ENCODE measurements around the gene DPT.
A peak's percentile ranks its signal among the peaks of the same experiment; 100 is the strongest.
"Not testable (repeated sequence)": the region's sequence is repeated elsewhere in the genome, so short reads cannot be mapped to it uniquely, and the experiment has no call there.

The DPT gene

DNA sequence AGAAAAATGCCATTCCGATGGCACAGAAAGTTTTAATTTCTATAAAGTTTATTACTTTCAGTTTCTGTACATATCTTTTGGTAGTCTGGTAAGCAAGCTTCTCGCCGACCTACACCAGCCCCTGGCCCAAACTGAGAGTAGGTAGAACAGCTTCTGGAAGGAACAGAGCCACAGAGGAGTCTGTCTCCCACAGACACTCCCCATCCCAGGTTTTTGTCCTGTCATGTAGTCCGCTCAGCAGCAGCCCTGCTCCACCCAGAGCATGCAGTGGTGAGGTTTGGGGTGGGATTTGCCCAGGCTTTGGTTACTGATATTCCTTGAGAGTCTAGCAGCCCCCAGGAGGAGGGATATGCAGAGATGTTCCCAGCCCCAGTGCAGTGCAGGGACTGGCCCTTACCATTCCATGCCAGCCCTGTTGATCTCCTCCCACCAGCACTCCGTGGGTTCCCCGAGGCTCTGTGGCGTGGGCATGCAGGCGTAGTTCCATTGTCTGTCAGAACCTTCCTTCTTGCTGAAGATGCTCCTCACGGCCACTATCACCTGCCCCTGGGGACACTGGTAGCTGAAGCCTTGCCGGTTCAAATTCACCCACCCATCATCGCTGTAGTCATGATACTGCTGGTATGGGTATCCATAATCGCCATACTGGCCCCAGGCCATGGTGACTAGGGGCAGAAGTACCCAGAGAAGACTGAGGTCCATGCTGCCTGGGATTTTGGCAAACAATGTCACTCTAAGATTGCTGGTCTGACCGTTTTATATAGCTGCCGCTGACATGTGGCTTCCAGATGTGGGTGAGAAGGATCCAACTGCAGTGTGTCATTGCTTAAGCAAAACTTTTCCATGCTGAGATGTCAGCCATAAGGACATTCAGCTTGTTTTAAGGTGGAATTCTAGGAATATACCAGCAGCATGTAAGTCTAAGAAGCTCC, at the start of gene DPT:
Gene DPT (minus strand): TSS at position 734 of the 932 bp plus-strand sequence. CDS start 32 bp downstream, at position 702.
- DNase-seq (ENCODE audit: low spot score) = no peak

DNA sequence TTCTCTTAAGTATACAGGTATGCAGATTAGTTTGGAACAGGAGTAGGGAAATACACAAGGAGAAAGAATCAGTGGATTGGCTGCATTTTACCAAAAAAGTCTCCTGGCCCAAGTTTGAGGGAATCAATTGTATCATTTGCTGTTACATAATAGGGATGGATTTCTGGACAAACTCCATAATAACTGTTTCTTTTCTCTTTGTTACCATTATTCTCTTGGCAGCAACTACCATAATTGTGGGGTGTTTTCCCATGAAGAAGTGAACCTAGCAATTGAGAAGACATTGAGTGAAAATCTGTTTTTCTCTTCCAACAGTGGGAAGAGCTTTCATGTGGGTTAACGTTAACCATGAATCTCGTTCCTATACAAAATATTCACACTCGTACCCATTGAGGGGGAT, 46.4 kb upstream of the DPT start:
- no peak for DNase-seq (ENCODE audit: low spot score)

GRCh38 chr1:168774241-168774640, 45.2 kb upstream of the DPT start:
- DNase-seq (ENCODE audit: low spot score) = no peak

- DNase-seq (ENCODE audit: low spot score) = no peak
These were observed 43.5 kb upstream of the DPT start for GRCh38 chr1:168772428-168773060.

GRCh38 chr1:168771104-168771630, 42.2 kb upstream of the DPT start:
- DNase-seq (ENCODE audit: low spot score) = no peak

GRCh38 chr1:168769893-168770292, 40.9 kb upstream of the DPT start:
- DNase-seq (ENCODE audit: low spot score) = not testable (repeated sequence)

DNA sequence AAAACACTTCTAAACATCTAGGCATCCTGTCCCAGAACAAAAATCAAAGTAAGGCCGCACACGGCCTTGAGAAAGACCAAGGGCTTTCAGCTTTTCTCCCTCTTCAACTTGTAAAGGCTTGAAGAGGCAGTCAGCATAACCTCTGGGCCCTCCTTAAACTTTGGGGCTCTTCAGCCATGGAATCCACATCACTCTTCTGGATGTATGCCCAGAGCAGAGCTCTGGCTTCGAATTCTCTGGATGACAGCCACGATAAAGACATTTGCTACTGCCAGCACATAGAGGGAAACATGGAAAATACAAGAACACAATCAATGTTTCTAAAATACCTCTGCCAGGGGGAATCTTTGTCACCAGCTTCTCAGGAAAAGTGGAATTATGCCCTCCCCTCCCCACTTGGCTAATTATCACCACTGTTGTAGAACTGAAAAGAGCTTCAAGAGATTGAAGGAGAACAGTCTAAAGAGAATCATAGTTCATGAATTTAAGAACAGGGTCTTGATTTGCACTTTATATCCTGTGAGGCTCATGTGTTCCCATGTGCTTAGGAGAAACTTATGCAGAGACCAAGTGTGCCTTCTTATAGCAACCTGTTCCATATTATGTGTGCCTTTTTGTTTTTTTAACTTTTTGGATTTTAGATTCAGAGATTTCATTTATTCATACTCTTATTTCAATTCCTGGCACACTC, 39.0 kb upstream of the DPT start:
- DNase-seq (ENCODE audit: low spot score) = no peak

DNA sequence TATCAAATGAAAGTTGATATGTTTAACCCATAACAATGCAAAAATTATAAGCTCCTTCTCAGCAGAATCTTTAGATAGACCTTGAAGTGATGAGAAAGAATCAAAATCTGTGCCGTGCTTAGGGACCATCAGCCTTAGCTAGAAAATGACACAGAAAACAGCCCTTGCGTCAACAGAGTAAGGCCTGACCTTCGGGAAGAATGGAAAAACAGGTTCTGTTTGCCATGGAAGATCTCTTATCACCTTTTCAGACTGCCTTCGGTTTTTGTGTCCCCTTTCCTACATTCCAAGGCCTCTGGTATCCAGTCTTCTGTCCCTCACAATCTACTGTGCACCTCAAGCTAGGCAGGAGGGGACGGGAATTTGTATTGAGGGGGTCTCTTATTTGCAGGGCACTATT, 37.6 kb upstream of the DPT start:
- DNase-seq (ENCODE audit: low spot score) = no peak

- DNase-seq (ENCODE audit: low spot score) = no peak
These were observed 34.0 kb upstream of the DPT start for GRCh38 chr1:168763031-168763430.

GRCh38 chr1:168762473-168762872, 33.5 kb upstream of the DPT start:
- no peak for DNase-seq (ENCODE audit: low spot score)

GRCh38 chr1:168760781-168761180, 31.8 kb upstream of the DPT start:
- DNase-seq (ENCODE audit: low spot score) = no peak

- DNase-seq (ENCODE audit: low spot score) = no peak
These were observed 31.2 kb upstream of the DPT start for GRCh38 chr1:168760241-168760640.

DNA sequence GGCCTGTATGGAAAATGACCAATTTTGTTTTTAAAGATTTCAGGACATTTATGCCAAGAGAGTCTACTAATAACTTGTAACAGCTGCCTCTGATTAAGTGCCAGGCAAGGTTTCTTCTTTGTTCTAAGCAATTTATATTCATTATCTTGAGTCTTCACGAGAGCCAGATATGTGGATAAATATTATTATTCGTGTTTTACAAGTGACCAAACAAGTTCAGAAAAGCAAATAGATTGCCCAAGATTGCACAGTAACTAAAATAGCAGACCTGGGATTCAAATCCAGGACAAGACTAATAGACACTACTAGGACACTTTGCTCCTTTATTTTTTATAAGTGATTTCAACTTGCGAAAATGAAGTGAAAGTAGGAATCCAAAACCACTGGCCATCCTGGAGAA, 30.1 kb upstream of the DPT start:
- DNase-seq (ENCODE audit: low spot score) = no peak

- no peak for DNase-seq (ENCODE audit: low spot score)
These were observed 29.5 kb upstream of the DPT start for GRCh38 chr1:168758503-168758902.

DNA sequence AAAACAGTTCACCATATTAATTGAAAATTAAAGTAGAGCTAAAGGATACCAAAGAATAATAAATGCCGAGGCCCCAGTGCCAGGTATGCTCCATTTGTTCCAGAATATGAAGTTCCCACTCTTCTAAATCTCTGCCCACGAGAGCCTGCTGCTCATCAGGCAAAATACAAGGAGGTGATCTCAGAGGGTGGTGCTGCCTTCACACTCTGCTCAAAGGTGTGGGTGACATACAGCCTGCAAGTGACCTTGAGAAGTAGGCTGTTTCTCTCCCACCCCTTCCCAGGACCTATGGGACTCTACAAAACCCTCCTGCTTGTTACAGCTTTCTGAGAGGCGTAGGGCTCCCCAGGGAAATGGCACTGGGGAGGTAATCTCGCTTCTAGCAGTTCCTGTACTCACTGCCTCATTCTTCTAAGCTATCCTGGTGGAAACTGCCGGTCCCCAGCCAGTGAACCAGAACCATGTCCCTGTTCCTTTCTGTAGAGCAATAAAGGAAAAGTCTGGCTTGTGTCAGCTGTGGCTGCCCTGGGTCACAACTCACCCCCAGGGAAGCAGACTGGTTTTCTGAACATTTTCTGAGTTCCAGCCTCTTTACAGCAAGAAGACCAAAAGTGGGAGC, 26.9 kb upstream of the DPT start:
- DNase-seq (ENCODE audit: low spot score) = no peak

GRCh38 chr1:168752171-168752832, 23.3 kb upstream of the DPT start:
- DNase-seq (ENCODE audit: low spot score) = peak; percentile 65

- DNase-seq (ENCODE audit: low spot score) = no peak
These were observed 22.2 kb upstream of the DPT start for GRCh38 chr1:168751195-168751650.

DNA sequence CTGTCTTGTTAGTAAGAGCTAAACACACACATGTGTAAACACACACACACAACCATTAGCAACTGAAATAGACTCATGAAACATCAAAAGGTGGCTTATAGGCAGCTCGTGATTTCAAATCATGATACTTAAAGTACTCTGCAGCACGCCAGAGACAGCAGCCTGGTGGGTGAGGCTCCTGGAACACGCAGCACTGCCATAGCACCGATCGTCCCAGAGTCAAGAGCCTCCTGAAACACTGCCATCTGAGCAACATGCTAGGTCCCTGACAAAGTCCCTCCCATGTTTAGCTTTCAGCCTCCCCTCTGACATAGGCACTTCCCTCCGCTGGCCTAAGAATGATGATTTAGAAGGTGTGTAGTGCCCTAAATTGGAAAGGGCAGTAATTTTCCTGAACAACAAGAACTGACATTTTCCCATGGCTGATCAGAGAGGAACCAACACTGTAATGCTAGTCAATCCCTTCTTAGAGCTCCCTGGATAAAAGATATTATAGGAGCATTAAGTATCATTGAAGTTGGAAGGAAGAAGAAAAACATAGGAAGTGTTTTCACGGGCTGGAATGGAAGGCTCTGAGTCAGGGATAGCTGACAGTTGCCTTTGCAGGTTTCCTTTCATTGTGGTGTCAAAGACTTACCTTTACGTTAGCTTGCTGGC, 14.1 kb upstream of the DPT start:
- no peak for DNase-seq (ENCODE audit: low spot score)

DNA sequence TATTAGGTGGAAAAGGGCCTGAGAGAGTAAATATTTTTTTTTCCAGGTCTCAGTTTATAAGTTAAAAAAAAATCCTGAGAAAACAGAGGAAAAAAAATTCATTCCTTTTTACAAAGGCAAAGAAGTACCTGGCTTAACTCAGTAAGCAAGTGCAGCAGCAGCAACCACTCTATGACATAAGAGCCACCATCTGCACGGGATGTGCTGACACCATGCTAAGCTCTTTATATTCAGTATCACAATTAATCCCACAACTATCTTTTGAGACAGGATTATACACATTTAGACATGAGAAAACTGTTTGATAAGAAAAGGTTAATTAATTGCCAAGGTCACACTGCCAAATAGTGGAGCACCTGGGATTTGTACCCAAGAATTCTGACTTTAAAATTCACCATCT, 13.4 kb upstream of the DPT start:
- DNase-seq (ENCODE audit: low spot score) = no peak

- no peak for DNase-seq (ENCODE audit: low spot score)
These were observed 10.9 kb upstream of the DPT start for GRCh38 chr1:168739908-168740307.

- DNase-seq (ENCODE audit: low spot score) = no peak
These were observed 7.5 kb upstream of the DPT start for GRCh38 chr1:168736520-168736919.
